ENCODE results near the gene GALNT10. TPM values are rescaled to one million over a fixed set of nuclear protein-coding genes. Genes with fewer than 3 reads are reported as not detected.

Gene GALNT10
- polyA plus RNA-seq, 4 donors, result 26.8 to 39.4 (median 29.1) TPM

- no peak for DNase-seq (ENCODE audit: low read depth in 4 of 4, low spot score in 3 of 4)
Measured at GRCh38 chr5:154369682-154370081, 179.1 kb downstream of the GALNT10 start.

- no peak for DNase-seq (ENCODE audit: low read depth in 4 of 4, low spot score in 3 of 4)
Measured at GRCh38 chr5:154370119-154370518, 179.6 kb downstream of the GALNT10 start.

- no peak for DNase-seq (ENCODE audit: low read depth in 4 of 4, low spot score in 3 of 4)
Measured at GRCh38 chr5:154370813-154371212, 180.3 kb downstream of the GALNT10 start.

- no peak for DNase-seq (ENCODE audit: low read depth in 4 of 4, low spot score in 3 of 4)
Measured at GRCh38 chr5:154371687-154372086, 181.2 kb downstream of the GALNT10 start.

GRCh38 chr5:154372661-154373060, 182.1 kb downstream of the GALNT10 start:
- DNase-seq (ENCODE audit: low read depth in 4 of 4, low spot score in 3 of 4), result no peak

GRCh38 chr5:154373326-154373725, 182.8 kb downstream of the GALNT10 start:
- DNase-seq (ENCODE audit: low read depth in 4 of 4, low spot score in 3 of 4), result no peak

GRCh38 chr5:154373729-154374179, 183.2 kb downstream of the GALNT10 start:
- DNase-seq (ENCODE audit: low read depth in 4 of 4, low spot score in 3 of 4), result no peak

GRCh38 chr5:154374264-154374663, 183.7 kb downstream of the GALNT10 start:
- no peak for DNase-seq (ENCODE audit: low read depth in 4 of 4, low spot score in 3 of 4)

GRCh38 chr5:154375329-154376008, 184.9 kb downstream of the GALNT10 start:
- DNase-seq (ENCODE audit: low read depth in 4 of 4, low spot score in 3 of 4), result no peak

GRCh38 chr5:154376481-154376880, 185.9 kb downstream of the GALNT10 start:
- no peak for DNase-seq (ENCODE audit: low read depth in 4 of 4, low spot score in 3 of 4)

- DNase-seq (ENCODE audit: low read depth in 4 of 4, low spot score in 3 of 4), result no peak
Measured at GRCh38 chr5:154377754-154378533, 187.4 kb downstream of the GALNT10 start.

- no peak for DNase-seq (ENCODE audit: low read depth in 4 of 4, low spot score in 3 of 4)
Measured at GRCh38 chr5:154380263-154380662, 189.7 kb downstream of the GALNT10 start.

- DNase-seq (ENCODE audit: low read depth in 4 of 4, low spot score in 3 of 4), result no peak
Measured at GRCh38 chr5:154384480-154385235, 194.1 kb downstream of the GALNT10 start.

- DNase-seq (ENCODE audit: low read depth in 4 of 4, low spot score in 3 of 4), result no peak
Measured at GRCh38 chr5:154385236-154385512, 194.6 kb downstream of the GALNT10 start.

GRCh38 chr5:154386952-154387629, 196.6 kb downstream of the GALNT10 start:
- no peak for DNase-seq (ENCODE audit: low read depth in 4 of 4, low spot score in 3 of 4)

GRCh38 chr5:154388842-154389241, 198.3 kb downstream of the GALNT10 start:
- no peak for DNase-seq (ENCODE audit: low read depth in 4 of 4, low spot score in 3 of 4)

GRCh38 chr5:154390096-154390495, 199.6 kb downstream of the GALNT10 start:
- DNase-seq (ENCODE audit: low read depth in 4 of 4, low spot score in 3 of 4), result no peak

GRCh38 chr5:154390746-154391359, 200.3 kb downstream of the GALNT10 start:
- no peak for DNase-seq (ENCODE audit: low read depth in 4 of 4, low spot score in 3 of 4)

GRCh38 chr5:154391788-154392187, 201.3 kb downstream of the GALNT10 start:
- no peak for DNase-seq (ENCODE audit: low read depth in 4 of 4, low spot score in 3 of 4)

- DNase-seq (ENCODE audit: low read depth in 4 of 4, low spot score in 3 of 4), result no peak
Measured at GRCh38 chr5:154393850-154394249, 203.3 kb downstream of the GALNT10 start.

GRCh38 chr5:154394307-154394706, 203.8 kb downstream of the GALNT10 start:
- DNase-seq (ENCODE audit: low read depth in 4 of 4, low spot score in 3 of 4), result no peak
